Left lung (tissue), 10 donors: ENCODE measurements around the gene NT5C. TPM values are rescaled to one million over a fixed set of nuclear protein-coding genes. Genes with fewer than 3 reads are reported as not detected.
A peak's percentile ranks its signal among the peaks of the same experiment; 100 is the strongest.

Experiments
- ATAC-seq: fragments of 200-7000 bp; cut with Tn5 transposase; one replicate; pipeline ENCODE4 v1.9.1; 2020; ENCODE audit warnings: moderate library complexity
- DNase-seq, 4 donors: peaks; one replicate each; pipeline ENCODE4 v3.0.0-alpha.2; 2013 to 2020
- H3K27ac ChIP-seq, 2 donors: fragments of 200-600 bp; sonication (generic) in 1 of 2; one replicate each; pipeline versions ENCODE4 v1.5.0 to v1.8.0; 2020 to 2021
- H3K27me3 ChIP-seq, 2 donors: fragments of 200-600 bp; sonication (generic) in 1 of 2; one replicate each; pipeline versions ENCODE4 v1.5.0 to v1.8.0; 2020 to 2021
- H3K36me3 ChIP-seq, 2 donors: fragments of 200-600 bp; sonication (generic) in 1 of 2; one replicate each; pipeline versions ENCODE4 v1.5.0 to v1.8.0; 2020 to 2021
- H3K4me1 ChIP-seq, 2 donors: fragments of 200-600 bp; one replicate each; pipeline ENCODE4 v1.8.0; 2021
- H3K4me3 ChIP-seq, 2 donors: fragments of 200-600 bp; sonication (generic) in 1 of 2; one replicate each; pipeline versions ENCODE4 v1.5.0 to v1.8.0; 2020 to 2021; ENCODE audit warnings: mild to moderate bottlenecking in 1 of 2
- H3K9me3 ChIP-seq, 2 donors: fragments of 200-600 bp; sonication (generic) in 1 of 2; one replicate each; pipeline versions ENCODE4 v1.5.0 to v1.8.0; 2020 to 2021
- intact Hi-C, 2 donors: fragments of 100-400 bp; cut with DNase I; formaldehyde crosslinking; loops; one replicate each; pipeline versions ENCODE4 v1.11.2 to v1.14.2; 2022
- polyA plus RNA-seq, 6 donors: library from polyadenylated mRNA; unstranded; fragments of 120-200 nt; gene quantifications; one replicate each; pipeline ENCODE4 v1.2.1, GENCODE V29; 2013; ENCODE audit not compliant: insufficient read length in 6 of 6
- total RNA-seq, 2 donors: library from RNA; stranded (reverse); fragmentation: NEBNext Ultra II Directional; extraction: Animal tissue kit (Norgen Biotek cat#: 25700); gene quantifications; one replicate each; pipeline ENCODE4 v1.2.1, GENCODE V29; 2021
- TF ChIP-seq, protein P1 (sequence below), 2 donors: fragments of 200-600 bp; sonication (generic) in 1 of 2; IDR thresholded peaks; one replicate each; pipeline versions ENCODE4 v1.5.0 to v1.8.0; 2021; ENCODE audit warnings: antibody characterized with exemption in 2 of 2
- donor health status: DM: no; HTN: yes; CAD: no.
- donor health status: DM: no; HTN: no; CAD: no.

The NT5C gene
- total and polyA plus RNA-seq, 8 donors: 26.0 to 56.2 (median 42.8) TPM

DNA sequence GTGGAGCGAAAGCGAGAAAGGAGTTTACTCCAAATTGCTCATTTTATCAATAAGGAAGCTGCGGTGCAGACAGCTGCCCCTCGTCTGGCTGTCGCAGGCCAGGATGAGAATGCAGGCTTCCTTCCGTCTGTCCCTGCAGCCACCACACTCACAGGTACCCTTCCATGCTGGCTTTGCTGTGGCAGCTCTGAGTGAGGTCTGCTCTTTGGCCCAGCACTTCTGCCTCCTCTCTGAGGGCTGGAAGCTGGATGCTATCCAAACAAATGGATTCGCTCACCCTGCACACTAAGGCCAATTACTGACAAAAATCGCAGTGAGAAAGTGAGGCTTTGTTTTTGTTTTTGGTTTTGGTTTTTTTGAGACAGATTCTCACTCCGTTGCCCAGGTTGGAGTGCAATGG is 14.8 kb downstream of the NT5C start:
- H3K4me3 ChIP-seq: no peak overlapping the region
- no peaks in the 10 kb centered on the region for H3K27me3 ChIP-seq
- H3K4me1 ChIP-seq: peaks cover 11 to 44% of the 10 kb centered on the region in 2 donors
- H3K27ac ChIP-seq: peak overlapping the region in 1 of 2 donors; percentile 13
- no peaks in the 10 kb centered on the region for H3K9me3 ChIP-seq
- no peak for ATAC-seq
- intact Hi-C loops: loop anchor here in 1 of 2 donors (10.0 kb wide), 2 partner anchors 58 to 88 kb away; partner anchors contain the start of gene NUP85
- DNase-seq: peak in 2 of 4 donors; percentile 63 to 71
- TF ChIP-seq, protein P1, sequence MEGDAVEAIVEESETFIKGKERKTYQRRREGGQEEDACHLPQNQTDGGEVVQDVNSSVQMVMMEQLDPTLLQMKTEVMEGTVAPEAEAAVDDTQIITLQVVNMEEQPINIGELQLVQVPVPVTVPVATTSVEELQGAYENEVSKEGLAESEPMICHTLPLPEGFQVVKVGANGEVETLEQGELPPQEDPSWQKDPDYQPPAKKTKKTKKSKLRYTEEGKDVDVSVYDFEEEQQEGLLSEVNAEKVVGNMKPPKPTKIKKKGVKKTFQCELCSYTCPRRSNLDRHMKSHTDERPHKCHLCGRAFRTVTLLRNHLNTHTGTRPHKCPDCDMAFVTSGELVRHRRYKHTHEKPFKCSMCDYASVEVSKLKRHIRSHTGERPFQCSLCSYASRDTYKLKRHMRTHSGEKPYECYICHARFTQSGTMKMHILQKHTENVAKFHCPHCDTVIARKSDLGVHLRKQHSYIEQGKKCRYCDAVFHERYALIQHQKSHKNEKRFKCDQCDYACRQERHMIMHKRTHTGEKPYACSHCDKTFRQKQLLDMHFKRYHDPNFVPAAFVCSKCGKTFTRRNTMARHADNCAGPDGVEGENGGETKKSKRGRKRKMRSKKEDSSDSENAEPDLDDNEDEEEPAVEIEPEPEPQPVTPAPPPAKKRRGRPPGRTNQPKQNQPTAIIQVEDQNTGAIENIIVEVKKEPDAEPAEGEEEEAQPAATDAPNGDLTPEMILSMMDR (IDR thresholded peaks at IDR 0.05): no peak
- peaks cover 0 to 37% of the 10 kb centered on the region in 2 donors for H3K36me3 ChIP-seq

DNA sequence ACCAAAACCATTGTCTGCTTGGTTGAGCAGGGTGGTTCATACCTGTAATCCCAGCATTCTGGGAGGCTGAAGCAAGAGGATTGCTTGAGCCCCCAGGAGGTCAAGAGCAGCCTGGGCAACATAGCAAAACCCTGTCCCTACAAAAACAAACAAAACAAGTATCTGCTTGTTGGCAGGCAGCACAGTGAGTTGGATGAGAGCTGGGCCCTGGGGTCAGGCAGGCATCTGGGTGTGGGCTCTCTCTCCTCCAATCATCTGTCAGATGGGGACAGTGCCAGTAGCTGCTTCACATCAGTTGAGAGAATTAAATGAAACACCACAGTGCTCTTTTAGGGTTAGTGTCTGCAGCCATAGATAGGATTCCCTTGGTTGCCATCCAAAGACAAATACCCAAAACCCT is 16.0 kb downstream of the NT5C start:
- Histone ChIP-seq H3K9me3 (no peaks in the 10 kb centered on the region), H3K36me3 (peaks cover 0 to 27% of the 10 kb centered on the region in 2 donors), H3K4me3 (no peak overlapping the region), H3K4me1 (peaks cover 16 to 56% of the 10 kb centered on the region in 2 donors), H3K27ac (peak overlapping the region in 1 of 2 donors; percentile 91), H3K27me3 (no peaks in the 10 kb centered on the region)
- TF ChIP-seq, protein P1 (IDR thresholded peaks at IDR 0.05): no peak
- intact Hi-C loops: loop anchor here in 1 of 2 donors (10.0 kb wide), 2 partner anchors 59 to 89 kb away; partner anchors contain the start of gene NUP85
- DNase-seq: no peak
- no peak for ATAC-seq

DNA sequence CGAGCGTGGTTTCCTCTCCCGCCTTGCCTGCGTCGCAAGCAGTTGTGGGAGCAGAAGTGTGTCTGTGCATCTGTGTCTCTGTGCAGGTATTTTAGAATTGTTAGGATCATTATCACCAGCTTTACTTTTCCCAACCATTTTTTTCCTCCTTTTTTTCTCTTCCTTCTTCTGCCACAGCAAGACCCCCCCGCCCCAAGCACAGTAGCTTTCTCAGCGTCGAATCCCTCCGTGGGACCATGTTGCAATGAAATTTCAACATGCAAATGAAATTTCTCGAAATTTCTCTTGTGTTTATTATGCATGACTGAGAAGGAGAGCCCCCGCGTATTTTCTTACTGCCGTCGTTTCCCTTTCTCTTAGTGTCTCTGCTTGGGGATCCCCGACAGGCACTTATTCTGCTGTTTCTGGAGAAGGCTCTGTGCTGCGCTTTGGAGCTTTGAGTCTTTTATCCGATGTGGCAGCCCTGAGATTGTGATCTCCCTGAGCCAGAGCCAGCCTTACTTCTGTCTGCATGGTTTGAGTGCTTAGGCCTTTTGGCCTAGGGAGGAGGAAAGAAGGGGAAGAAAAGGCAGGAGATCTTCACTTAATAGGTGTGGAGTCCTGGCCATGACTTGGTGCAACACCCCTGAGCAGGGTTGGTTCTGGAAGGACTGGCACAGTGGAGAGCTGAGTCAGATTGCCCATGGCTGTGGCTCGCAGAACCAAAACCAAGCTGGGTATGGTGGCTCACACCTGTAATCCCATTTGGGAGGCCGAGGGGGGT is 16.8 kb downstream of the NT5C start:
- peaks cover 0 to 22% of the 10 kb centered on the region in 2 donors for H3K36me3 ChIP-seq
- H3K4me3 ChIP-seq: peak overlapping the region; percentile 36 to 50
- no peaks in the 10 kb centered on the region for H3K9me3 ChIP-seq
- TF ChIP-seq, protein P1 (IDR thresholded peaks at IDR 0.05): no peak
- ATAC-seq (no peak), DNase-seq (no peak)
- H3K27ac ChIP-seq: peak overlapping the region; percentile 88 to 91
- H3K27me3 ChIP-seq: no peaks in the 10 kb centered on the region
- H3K4me1 ChIP-seq: peaks cover 17 to 61% of the 10 kb centered on the region in 2 donors
- intact Hi-C loops: loop anchor here in 1 of 2 donors (10.0 kb wide), 2 partner anchors 60 to 90 kb away; partner anchors contain the start of gene NUP85

DNA sequence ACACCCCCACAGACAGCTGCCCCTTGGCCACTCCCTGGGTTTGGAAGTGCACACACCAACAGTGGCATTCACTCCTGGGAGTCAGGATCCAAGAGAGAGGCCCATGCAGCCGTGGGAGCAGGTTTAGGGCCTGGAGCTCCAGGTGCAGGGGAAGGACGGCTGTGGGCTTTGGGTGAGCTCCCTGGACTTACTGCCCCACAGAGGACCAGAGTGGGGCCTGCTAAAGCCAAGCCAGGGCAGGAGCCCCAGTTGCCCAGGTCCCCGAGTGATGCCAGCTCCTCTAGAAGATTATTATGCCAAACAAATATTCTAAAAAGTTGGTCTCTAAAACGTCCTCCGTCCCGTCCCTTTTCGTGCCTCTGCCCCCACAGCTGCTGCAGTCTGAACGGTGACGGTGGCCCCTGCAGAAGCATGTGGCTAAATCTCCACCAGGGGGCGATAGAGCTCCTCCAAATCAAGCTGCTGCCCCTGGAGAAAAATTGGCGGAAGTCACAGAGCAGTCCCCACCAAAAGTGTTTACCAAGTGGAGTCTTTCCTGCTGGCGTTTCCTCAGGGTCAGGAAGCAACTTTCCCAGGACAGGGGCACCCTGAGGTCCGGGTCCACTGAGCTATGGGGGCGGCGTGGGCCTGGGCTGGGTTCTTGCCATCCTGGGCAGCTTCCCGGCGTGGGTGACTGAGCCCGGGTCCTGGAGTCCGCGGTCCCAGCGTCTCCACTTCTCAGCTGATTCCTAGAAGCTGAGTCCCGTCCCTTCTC is 17.6 kb downstream of the NT5C start:
- no peaks in the 10 kb centered on the region for H3K9me3 ChIP-seq
- no peaks in the 10 kb centered on the region for H3K27me3 ChIP-seq
- ATAC-seq (peak; percentile 82), DNase-seq (peak; percentile 87 to 96 (median 92))
- H3K27ac ChIP-seq: peak overlapping the region; percentile 88 to 91
- H3K4me3 ChIP-seq: peak overlapping the region; percentile 36 to 50
- peaks cover 20 to 67% of the 10 kb centered on the region in 2 donors for H3K4me1 ChIP-seq
- H3K36me3 ChIP-seq: peaks cover 0 to 21% of the 10 kb centered on the region in 2 donors
- intact Hi-C loops: loop anchor here in 1 of 2 donors (10.0 kb wide), 2 partner anchors 61 to 91 kb away; partner anchors contain the start of gene NUP85
- TF ChIP-seq, protein P1 (IDR thresholded peaks at IDR 0.05): peak; percentile 88 to 98
